Breast epithelium (tissue), 3 donors: Measurements from ENCODE around the gene TP53.

Source experiments
- POLR2A ChIP-seq: fragments of 450-650 bp; IDR thresholded peaks from one replicate; pipeline ENCODE4 v1.6.1; 2016; ENCODE audit warnings: antibody characterized with exemption, mild to moderate bottlenecking, moderate library complexity
- POLR2AphosphoS5 ChIP-seq, 3 donors: sonication (generic); formaldehyde crosslinking; IDR thresholded peaks; one replicate each; pipeline ENCODE4 v1.6.1; 2017; ENCODE audit warnings: antibody characterized with exemption in 3 of 3
- TF ChIP-seq, protein P1 (sequence below), 3 donors: fragments of 450-650 bp; IDR thresholded peaks; one replicate each; pipeline ENCODE4 v1.5.1; 2016 to 2017; ENCODE audit warnings: antibody characterized with exemption in 3 of 3, mild to moderate bottlenecking in 3 of 3, moderate library complexity in 3 of 3

DNA sequence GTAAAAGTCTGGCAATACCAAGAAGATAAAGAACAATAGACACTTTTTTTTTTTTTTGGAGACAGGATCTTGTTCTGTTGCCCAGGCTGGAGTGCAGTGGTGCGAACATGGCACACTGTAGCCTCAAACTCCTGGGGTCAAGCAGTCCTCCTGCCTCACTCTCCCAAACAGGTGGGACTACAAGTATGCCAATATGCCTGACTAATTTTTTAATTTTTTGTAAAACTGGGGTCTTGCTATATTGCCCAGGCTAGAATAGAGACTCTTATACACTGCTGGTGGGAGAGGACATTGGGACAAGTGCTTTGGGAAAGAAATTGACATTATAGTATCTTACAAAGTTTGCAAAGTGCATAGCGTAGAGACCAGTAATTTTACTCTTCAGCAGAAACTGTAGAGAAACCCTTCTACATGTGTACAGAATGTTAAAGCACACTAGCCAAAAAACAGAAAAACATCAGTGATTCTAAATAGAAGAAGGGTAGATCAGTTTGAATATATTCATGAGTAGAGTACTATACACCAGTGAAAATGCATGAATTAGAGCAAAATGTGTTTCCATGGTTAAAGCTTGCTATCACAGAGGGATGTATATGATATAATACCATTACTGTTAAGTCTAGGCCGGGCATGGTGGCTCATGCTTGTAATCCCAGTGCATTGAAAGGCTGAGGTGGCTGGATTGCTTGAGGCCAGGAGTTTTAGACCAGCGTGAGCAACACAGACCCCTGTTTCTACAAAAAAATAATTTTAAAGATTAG is 10.7 kb upstream of the TP53 start:
- TF ChIP-seq, protein P1, sequence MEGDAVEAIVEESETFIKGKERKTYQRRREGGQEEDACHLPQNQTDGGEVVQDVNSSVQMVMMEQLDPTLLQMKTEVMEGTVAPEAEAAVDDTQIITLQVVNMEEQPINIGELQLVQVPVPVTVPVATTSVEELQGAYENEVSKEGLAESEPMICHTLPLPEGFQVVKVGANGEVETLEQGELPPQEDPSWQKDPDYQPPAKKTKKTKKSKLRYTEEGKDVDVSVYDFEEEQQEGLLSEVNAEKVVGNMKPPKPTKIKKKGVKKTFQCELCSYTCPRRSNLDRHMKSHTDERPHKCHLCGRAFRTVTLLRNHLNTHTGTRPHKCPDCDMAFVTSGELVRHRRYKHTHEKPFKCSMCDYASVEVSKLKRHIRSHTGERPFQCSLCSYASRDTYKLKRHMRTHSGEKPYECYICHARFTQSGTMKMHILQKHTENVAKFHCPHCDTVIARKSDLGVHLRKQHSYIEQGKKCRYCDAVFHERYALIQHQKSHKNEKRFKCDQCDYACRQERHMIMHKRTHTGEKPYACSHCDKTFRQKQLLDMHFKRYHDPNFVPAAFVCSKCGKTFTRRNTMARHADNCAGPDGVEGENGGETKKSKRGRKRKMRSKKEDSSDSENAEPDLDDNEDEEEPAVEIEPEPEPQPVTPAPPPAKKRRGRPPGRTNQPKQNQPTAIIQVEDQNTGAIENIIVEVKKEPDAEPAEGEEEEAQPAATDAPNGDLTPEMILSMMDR (IDR thresholded peaks at IDR 0.05) = no peak
- TF ChIP-seq POLR2AphosphoS5 (IDR thresholded peaks at IDR 0.05) (no peak), POLR2A (no peak)
